Measurements from ENCODE around the gene WBP4.

DNA sequence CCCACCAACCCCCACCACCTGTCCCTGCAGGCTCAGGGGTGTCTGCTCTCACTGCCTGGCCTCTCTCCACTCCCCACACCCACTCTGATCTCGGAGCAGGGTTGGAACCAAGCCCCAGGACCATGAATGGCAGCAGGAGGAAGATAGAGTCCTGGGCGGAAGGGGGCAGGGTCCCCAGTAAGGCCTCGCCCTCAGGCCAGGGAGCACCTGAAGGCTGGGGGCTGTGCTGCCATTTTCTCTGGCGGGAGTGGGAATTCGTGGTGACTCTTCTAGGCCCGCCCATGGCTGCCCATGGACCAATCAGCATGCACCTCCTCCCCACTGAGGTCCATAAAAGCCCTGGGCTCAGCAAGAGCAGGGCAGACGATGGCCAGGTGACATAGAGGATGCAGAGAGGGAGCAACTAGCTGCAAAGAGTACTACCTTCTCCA lies 46.3 kb downstream of the WBP4 start:
- TF ChIP-seq, protein P1, sequence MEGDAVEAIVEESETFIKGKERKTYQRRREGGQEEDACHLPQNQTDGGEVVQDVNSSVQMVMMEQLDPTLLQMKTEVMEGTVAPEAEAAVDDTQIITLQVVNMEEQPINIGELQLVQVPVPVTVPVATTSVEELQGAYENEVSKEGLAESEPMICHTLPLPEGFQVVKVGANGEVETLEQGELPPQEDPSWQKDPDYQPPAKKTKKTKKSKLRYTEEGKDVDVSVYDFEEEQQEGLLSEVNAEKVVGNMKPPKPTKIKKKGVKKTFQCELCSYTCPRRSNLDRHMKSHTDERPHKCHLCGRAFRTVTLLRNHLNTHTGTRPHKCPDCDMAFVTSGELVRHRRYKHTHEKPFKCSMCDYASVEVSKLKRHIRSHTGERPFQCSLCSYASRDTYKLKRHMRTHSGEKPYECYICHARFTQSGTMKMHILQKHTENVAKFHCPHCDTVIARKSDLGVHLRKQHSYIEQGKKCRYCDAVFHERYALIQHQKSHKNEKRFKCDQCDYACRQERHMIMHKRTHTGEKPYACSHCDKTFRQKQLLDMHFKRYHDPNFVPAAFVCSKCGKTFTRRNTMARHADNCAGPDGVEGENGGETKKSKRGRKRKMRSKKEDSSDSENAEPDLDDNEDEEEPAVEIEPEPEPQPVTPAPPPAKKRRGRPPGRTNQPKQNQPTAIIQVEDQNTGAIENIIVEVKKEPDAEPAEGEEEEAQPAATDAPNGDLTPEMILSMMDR (IDR thresholded peaks at IDR 0.05) = no peak
- TF ChIP-seq POLR2A (IDR thresholded peaks at IDR 0.05) = no peak

Data from heart left ventricle (tissue), 13 donors.